ENCODE results near the gene KHSRP. TPM values are rescaled to one million over a fixed set of nuclear protein-coding genes. Genes with fewer than 3 reads are reported as not detected.
A peak's percentile ranks its signal among the peaks of the same experiment; 100 is the strongest.

Gene KHSRP
- total and polyA plus RNA-seq, 5 donors from 2014 or later: 9.1 to 156 (median 11.9) TPM

GRCh38 chr19:6372594-6373095 is 52.0 kb downstream of the KHSRP start, which contains the start of gene ALKBH7:
Gene ALKBH7, plus strand, starts transcription at chr19:6372794. Its CDS starts 27 bp downstream, at chr19:6372821.
- Mint-ChIP-seq H3K4me3 (peak within 1 kb of the TSS; percentile 90 to 96 (median 94)), H3K9me3 (no peaks in the 10 kb centered on the region), H3K27me3 (no peaks in the 10 kb centered on the region), H3K4me1 (peaks cover 5 to 25% (median 12%) of the 10 kb centered on the region in 4 donors), H3K27ac (peak within 1 kb of the TSS; percentile 89 to 94 (median 93)), H3K36me3 (peaks cover 11% of the 10 kb centered on the region)
- Histone ChIP-seq H3K27ac (ENCODE audit: insufficient read depth, low read length, poor library complexity, severe bottlenecking) (peak within 1 kb of the TSS; percentile 97), H3K27me3 (ENCODE audit: control insufficient read depth, insufficient read depth, low read length) (no peaks in the 10 kb centered on the region), H3K9me3 (ENCODE audit: control insufficient read depth in 2 of 2, low read length in 2 of 2) (no peaks in the 10 kb centered on the region), H3K36me3 (ENCODE audit: control insufficient read depth, insufficient read depth, low read length) (peaks cover 13% of the 10 kb centered on the region), H3K4me1 (ENCODE audit: control insufficient read depth, insufficient read depth, low read length, poor library complexity, severe bottlenecking) (peaks cover 10% of the 10 kb centered on the region), H3K4me3 (ENCODE audit: low read depth, low read length) (peak within 1 kb of the TSS; percentile 83)
- ATAC-seq (ENCODE audit: low read depth in 2 of 2) (peak; percentile 81 to 83), DNase-seq (peak; percentile 95 to 99 (median 98))

GRCh38 chr19:6364353-6364752 is 60.3 kb downstream of the KHSRP start:
- no peaks in the 10 kb centered on the region for H3K9me3 ChIP-seq (ENCODE audit: control insufficient read depth in 2 of 2, low read length in 2 of 2)
- peaks cover 38% of the 10 kb centered on the region for H3K36me3 ChIP-seq (ENCODE audit: control insufficient read depth, insufficient read depth, low read length)
- H3K9me3 Mint-ChIP-seq: no peaks in the 10 kb centered on the region
- peaks cover 17% of the 10 kb centered on the region for H3K4me1 ChIP-seq (ENCODE audit: control insufficient read depth, insufficient read depth, low read length, poor library complexity, severe bottlenecking)
- H3K27ac ChIP-seq (ENCODE audit: insufficient read depth, low read length, poor library complexity, severe bottlenecking): no peak overlapping the region
- H3K27ac Mint-ChIP-seq: no peak overlapping the region
- H3K27me3 ChIP-seq (ENCODE audit: control insufficient read depth, insufficient read depth, low read length): no peaks in the 10 kb centered on the region
- H3K27me3 Mint-ChIP-seq: no peaks in the 10 kb centered on the region
- ATAC-seq (ENCODE audit: low read depth in 2 of 2) (no peak), DNase-seq (no peak)
- H3K4me3 Mint-ChIP-seq: peak overlapping the region in 3 of 4 donors; percentile 24 to 55 (median 51)
- peaks cover 13% of the 10 kb centered on the region for H3K36me3 Mint-ChIP-seq
- H3K4me1 Mint-ChIP-seq: peaks cover 0 to 27% (median 14%) of the 10 kb centered on the region in 4 donors
- no peak overlapping the region for H3K4me3 ChIP-seq (ENCODE audit: low read depth, low read length)

Other genes with a start within 250 kb of the KHSRP start
- gene MLLT1, start 144.8 kb downstream of the KHSRP start, total RNA-seq: 35.6 TPM
- gene MLLT1, start 144.8 kb downstream of the KHSRP start, polyA plus RNA-seq: under 1 TPM; 0.45 to 0.79 (median 0.58) TPM
- gene ACER1, start 91.2 kb downstream of the KHSRP start, total RNA-seq: 0.54 TPM
- gene ACER1, start 91.2 kb downstream of the KHSRP start, polyA plus RNA-seq: 1 to 10 TPM in 2 of 4 donors, under 1 TPM in 2; 0.57 to 3.4 (median 1.3) TPM
- gene CLPP, start 63.3 kb downstream of the KHSRP start, total RNA-seq: 75.1 TPM
- 100 to 1,000 TPM; 144 to 209 (median 189) TPM for gene CLPP, start 63.3 kb downstream of the KHSRP start, polyA plus RNA-seq
- 47.4 TPM for gene ALKBH7, start 52.0 kb downstream of the KHSRP start, total RNA-seq
- gene ALKBH7, start 52.0 kb downstream of the KHSRP start, polyA plus RNA-seq: 100 to 1,000 TPM in 1 of 4 donors, 10 to 100 TPM in 3; 89.1 to 102 (median 94.4) TPM
- 1.0 TPM for gene PSPN, start 48.9 kb downstream of the KHSRP start, total RNA-seq
- under 1 TPM; 0.41 to 0.90 (median 0.65) TPM for gene PSPN, start 48.9 kb downstream of the KHSRP start, polyA plus RNA-seq
- gene GTF2F1, start 31.6 kb downstream of the KHSRP start, total RNA-seq: 53.4 TPM
- 10 to 100 TPM; 16.0 to 19.7 (median 17.5) TPM for gene GTF2F1, start 31.6 kb downstream of the KHSRP start, polyA plus RNA-seq
- 0.42 TPM for gene SLC25A41, start 9.0 kb upstream of the KHSRP start, total RNA-seq
- gene SLC25A41, start 9.0 kb upstream of the KHSRP start, polyA plus RNA-seq: under 1 TPM in 1 of 4 donors, not detected in 3; 0.24 TPM
- 10.9 TPM for gene SLC25A23, start 35.0 kb upstream of the KHSRP start, total RNA-seq
- gene SLC25A23, start 35.0 kb upstream of the KHSRP start, polyA plus RNA-seq: 10 to 100 TPM in 2 of 4 donors, 1 to 10 TPM in 2; 6.6 to 14.7 (median 11.1) TPM
- gene CRB3, start 39.5 kb upstream of the KHSRP start, total RNA-seq: 1.6 TPM
- gene CRB3, start 39.5 kb upstream of the KHSRP start, polyA plus RNA-seq: 1 to 10 TPM; 2.6 to 5.8 (median 3.7) TPM
- 125 TPM for gene DENND1C, start 57.0 kb upstream of the KHSRP start, total RNA-seq
- 10 to 100 TPM; 36.9 to 42.4 (median 41.4) TPM for gene DENND1C, start 57.0 kb upstream of the KHSRP start, polyA plus RNA-seq
- gene TUBB4A, start 77.5 kb upstream of the KHSRP start, total RNA-seq: 1.3 TPM
- gene TUBB4A, start 77.5 kb upstream of the KHSRP start, polyA plus RNA-seq: 1 to 10 TPM in 1 of 4 donors, under 1 TPM in 1, not detected in 2; 0.36 to 1.0 TPM
- 4.5 TPM for gene TNFSF9, start 106.2 kb upstream of the KHSRP start, total RNA-seq
- gene TNFSF9, start 106.2 kb upstream of the KHSRP start, polyA plus RNA-seq: 1 to 10 TPM in 1 of 4 donors, under 1 TPM in 3; 0.38 to 2.6 (median 0.50) TPM
- gene CD70, start 166.3 kb upstream of the KHSRP start, total RNA-seq: 24.3 TPM
- 10 to 100 TPM; 10.0 to 27.2 (median 17.7) TPM for gene CD70, start 166.3 kb upstream of the KHSRP start, polyA plus RNA-seq
- gene TNFSF14, start 245.3 kb upstream of the KHSRP start, total RNA-seq: 8.4 TPM
- 1 to 10 TPM; 2.6 to 8.9 (median 5.4) TPM for gene TNFSF14, start 245.3 kb upstream of the KHSRP start, polyA plus RNA-seq